SK-N-SH treated with all-trans-retinoic acid at 6 μM for 48 hours (cell line): ENCODE results near the gene ARHGAP4.

ENCODE experiments used
- ARNTL ChIP-seq: fragments of 450-650 bp; formaldehyde crosslinking; IDR thresholded peaks from 2 replicates; pipeline ENCODE4 v1.5.0; 2020; ENCODE audit warnings: low read depth, mild to moderate bottlenecking, moderate library complexity, borderline replicate concordance
- TOX ChIP-seq: fragments of 250-450 bp; sonication (Bioruptor Pico); IDR thresholded peaks from 2 replicates; pipeline ENCODE4 v1.8.0; 2021; ENCODE audit warnings: mild to moderate bottlenecking, moderate library complexity, borderline replicate concordance

DNA sequence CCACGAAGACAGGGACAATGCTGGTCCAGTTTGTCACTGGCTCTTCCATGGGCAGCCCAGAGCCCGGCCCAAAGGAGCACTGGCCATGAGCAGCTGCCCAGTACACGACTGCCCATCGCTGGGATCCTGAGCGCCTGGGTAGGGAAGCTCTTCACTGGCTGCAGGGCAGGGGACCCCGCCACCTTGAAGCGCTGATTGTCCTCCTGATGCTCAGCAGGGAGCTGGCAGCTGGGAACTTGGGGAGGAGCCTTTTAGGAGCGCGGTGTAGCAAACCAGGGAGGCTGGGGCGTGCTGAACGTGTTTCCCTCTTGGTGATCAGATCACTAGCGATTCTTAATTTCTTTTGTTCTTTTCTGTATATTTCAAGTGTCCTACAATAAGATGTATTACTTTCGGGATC lies 41.9 kb downstream of the ARHGAP4 start:
- TF ChIP-seq ARNTL (CRISPR knock-in tag) = no peak
- TF ChIP-seq TOX (CRISPR knock-in tag) = no peak
